GM10266 (cell line): ENCODE results near the gene TEKT2.

ENCODE experiments used
- DNase-seq: peaks from one replicate; pipeline ENCODE4 v3.0.0; 2012; ENCODE audit errors: extremely low spot score
- CTCF ChIP-seq: IDR thresholded peaks from 2 replicates; pipeline ENCODE4 v1.5.1; 2012; ENCODE audit warnings: mild to moderate bottlenecking, low read depth; ENCODE audit not compliant: control insufficient read depth, insufficient read depth; ENCODE audit errors: missing control alignments

TEKT2 gene

DNA sequence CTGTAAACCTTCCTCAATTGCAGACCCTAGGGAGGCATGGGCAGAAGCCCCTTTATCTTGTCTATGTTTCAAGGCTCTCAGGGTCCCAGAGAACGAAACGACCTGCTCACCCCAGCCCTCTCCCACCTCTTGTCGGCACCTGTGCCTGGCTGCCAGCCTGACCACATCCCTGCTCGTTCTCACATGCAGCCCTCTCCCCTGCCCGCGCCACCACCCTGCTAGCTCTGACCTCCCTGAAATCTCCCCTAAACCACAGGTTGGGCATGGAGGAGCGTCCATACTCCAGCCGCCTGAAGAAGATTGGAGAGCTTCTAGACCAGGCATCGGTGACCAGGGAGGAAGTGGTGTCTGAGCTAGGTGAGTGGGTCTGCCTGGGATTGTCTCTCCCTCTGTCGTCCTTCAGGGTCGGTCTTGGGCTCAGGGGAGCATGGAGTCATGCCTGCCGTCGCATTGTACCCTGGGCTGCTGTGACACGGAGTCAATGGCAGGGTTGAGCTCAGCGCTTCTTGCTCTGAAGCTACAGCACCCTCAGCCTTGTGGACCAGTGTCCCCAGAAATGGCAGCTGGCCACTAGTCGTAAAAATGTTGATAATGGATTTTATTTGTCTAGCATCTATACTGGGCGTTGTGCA is 8.4 kb downstream of the TEKT2 start:
- no peak for DNase-seq
- TF ChIP-seq CTCF: no peak

DNA sequence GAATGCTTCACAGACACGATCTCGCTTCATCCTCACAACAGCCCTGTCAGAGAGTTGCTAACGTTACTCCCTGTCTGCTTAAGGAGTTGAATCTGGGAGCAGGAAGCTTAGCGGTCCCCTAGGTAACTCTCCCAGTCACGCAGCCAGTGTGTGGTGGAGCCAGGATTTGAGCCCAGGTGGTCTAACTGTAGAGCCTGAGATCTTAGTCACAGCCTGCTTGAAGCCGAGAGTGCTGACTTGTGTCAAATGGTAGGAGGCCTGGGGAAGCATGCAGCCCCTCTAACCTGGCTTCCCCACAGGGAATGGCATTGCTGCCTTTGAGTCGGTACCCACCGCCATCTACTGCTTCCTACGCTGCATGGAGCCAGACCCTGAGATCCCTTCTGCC is 8.9 kb downstream of the TEKT2 start:
- no peak for TF ChIP-seq CTCF
- no peak for DNase-seq

GRCh38 chr1:36093226-36093625 is 9.3 kb downstream of the TEKT2 start:
- no peak for TF ChIP-seq CTCF

DNA sequence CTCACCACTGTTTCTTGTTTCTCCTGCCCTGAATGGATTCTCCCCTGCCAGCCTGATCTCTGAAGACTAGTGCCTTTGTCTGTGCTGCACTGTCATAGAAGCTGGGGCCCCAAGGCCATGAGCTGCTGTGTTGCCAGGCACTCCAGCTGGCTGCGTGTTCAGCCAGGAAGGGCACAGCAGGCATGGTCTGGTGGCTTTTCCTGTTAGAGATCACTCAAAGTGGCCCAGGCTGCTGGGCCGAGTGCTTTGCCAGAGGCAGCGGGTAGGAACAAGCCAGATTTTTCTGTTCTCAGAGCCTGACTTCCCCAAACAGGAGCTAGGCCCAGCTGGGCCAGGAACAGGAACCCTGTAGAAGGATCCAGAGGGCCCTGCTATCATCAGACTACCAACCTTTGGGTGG is 10.0 kb downstream of the TEKT2 start:
- no peak for DNase-seq

More at GRCh38 chr1:36093226-36093625, 9.3 kb downstream of the TEKT2 start:
- DNase-seq: no peak

GRCh38 chr1:36094621-36095061 is 10.7 kb downstream of the TEKT2 start:
- no peak for DNase-seq
- TF ChIP-seq CTCF: no peak

More for the DNA sequence above, 10.0 kb downstream of the TEKT2 start:
- no peak for TF ChIP-seq CTCF

DNA sequence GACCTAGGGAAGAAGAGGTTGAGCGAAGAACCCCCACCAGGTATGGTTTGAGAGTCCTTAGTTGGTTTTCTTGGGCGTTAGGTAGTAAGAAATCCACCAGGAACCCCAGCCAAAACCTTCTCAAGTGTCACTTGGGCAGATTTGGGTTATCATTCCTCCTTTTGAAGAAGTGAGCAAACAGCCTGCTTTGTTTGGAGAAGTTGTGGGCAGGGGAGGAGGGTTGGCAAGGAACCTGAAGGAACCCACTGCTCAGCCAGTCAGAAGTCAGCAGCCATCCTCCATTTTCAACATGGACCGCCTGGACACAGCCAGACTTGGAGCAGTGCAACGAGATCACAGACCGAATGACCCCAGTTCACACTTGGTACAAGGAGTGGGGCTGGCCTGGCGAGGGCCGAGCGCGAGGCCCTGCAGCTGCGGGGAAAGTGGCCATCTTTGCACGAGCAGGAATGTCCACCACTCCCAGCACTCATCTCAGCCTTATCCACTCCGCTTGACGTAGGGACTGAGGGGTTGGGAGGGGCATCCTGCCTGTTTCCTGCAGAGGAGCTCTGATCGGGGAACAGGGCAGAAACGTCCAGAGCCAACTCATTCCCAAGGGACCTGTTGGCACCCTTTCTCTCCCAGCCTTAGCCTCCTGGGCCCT is 12.0 kb downstream of the TEKT2 start:
- no peak for TF ChIP-seq CTCF
- no peak for DNase-seq

- TF ChIP-seq CTCF: no peak
- DNase-seq: no peak
These were observed 12.9 kb downstream of the TEKT2 start for GRCh38 chr1:36096500-36097432.
